Mesendoderm (in vitro differentiated cells): Measurements from ENCODE around the gene CEP295NL.

ENCODE experiments used
- DNase-seq: peaks from one replicate; pipeline ENCODE4 v3.0.0; 2013
- H2AK5ac ChIP-seq: 2 replicates; pipeline ENCODE4 v1.6.1; 2013; ENCODE audit warnings: low read length, inconsistent platforms
- H2BK120ac ChIP-seq: 2 replicates; pipeline ENCODE4 v1.6.1; 2013; ENCODE audit warnings: low read depth, mild to moderate bottlenecking, low read length, moderate library complexity, mixed read lengths
- H2BK15ac ChIP-seq: replicated peaks from 2 replicates; pipeline ENCODE4 v1.6.1; 2013; ENCODE audit warnings: low read depth, mild to moderate bottlenecking, moderate library complexity
- H2BK5ac ChIP-seq: 2 replicates; pipeline ENCODE4 v1.6.1; 2013; ENCODE audit warnings: low read length, inconsistent platforms
- H3K18ac ChIP-seq: 2 replicates; pipeline ENCODE4 v1.6.1; 2013; ENCODE audit warnings: mild to moderate bottlenecking, low read length, mixed read lengths
- H3K23ac ChIP-seq: one replicate; pipeline ENCODE4 v1.6.1; 2013; ENCODE audit warnings: low read length
- H3K27ac ChIP-seq: 2 replicates; pipeline ENCODE4 v1.5.1; 2013; ENCODE audit warnings: low read depth, mild to moderate bottlenecking, inconsistent platforms, low read length, moderate library complexity
- H3K27me3 ChIP-seq: 2 replicates; pipeline ENCODE4 v1.6.1; 2013; ENCODE audit warnings: low read length, control low read depth, mild to moderate bottlenecking, inconsistent platforms; ENCODE audit not compliant: insufficient read depth, poor library complexity
- H3K36me3 ChIP-seq: 2 replicates; pipeline ENCODE4 v1.6.1; 2013; ENCODE audit warnings: low read length, inconsistent platforms; ENCODE audit not compliant: control insufficient read depth, insufficient read depth
- H3K4ac ChIP-seq: one replicate; pipeline ENCODE4 v1.6.1; 2013; ENCODE audit warnings: low read depth, mild to moderate bottlenecking, low read length, moderate library complexity
- H3K4me1 ChIP-seq: 2 replicates; pipeline ENCODE4 v1.6.1; 2013; ENCODE audit warnings: low read depth, low read length, inconsistent platforms; ENCODE audit not compliant: control insufficient read depth
- H3K4me2 ChIP-seq: 2 replicates; pipeline ENCODE4 v1.6.1; 2013; ENCODE audit warnings: low read length
- H3K4me3 ChIP-seq: 2 replicates; pipeline ENCODE4 v1.5.1; 2013; ENCODE audit warnings: mild to moderate bottlenecking, low read length
- H3K56ac ChIP-seq: one replicate; pipeline ENCODE4 v1.6.1; 2013; ENCODE audit warnings: low read length
- H3K79me1 ChIP-seq: 2 replicates; pipeline ENCODE4 v1.6.1; 2013; ENCODE audit warnings: low read length, inconsistent platforms
- H3K79me2 ChIP-seq: 2 replicates; pipeline ENCODE4 v1.6.1; 2013; ENCODE audit warnings: mild to moderate bottlenecking, low read length; ENCODE audit not compliant: control insufficient read depth, insufficient read depth
- H3K9ac ChIP-seq: 2 replicates; pipeline ENCODE4 v1.6.1; 2013; ENCODE audit warnings: low read length, inconsistent platforms
- H4K5ac ChIP-seq: one replicate; pipeline ENCODE4 v1.6.1; 2013; ENCODE audit warnings: low read length
- H4K8ac ChIP-seq: one replicate; pipeline ENCODE4 v1.6.1; 2013; ENCODE audit warnings: low read depth, mild to moderate bottlenecking, control low read depth, low read length, moderate library complexity
- WGBS: extraction: QIAGEN DNeasy Blood & Tissue Kit; methylation state at CpG from one replicate; pipeline ENCODE4 v1.1.7; 2013; ENCODE audit warnings: low lambda C conversion rate, missing lambda C conversion rate; ENCODE audit not compliant: insufficient coverage; ENCODE audit errors: extremely low coverage; 5-methylcytosine and 5-hydroxymethylcytosine counted together

Gene CEP295NL

DNA sequence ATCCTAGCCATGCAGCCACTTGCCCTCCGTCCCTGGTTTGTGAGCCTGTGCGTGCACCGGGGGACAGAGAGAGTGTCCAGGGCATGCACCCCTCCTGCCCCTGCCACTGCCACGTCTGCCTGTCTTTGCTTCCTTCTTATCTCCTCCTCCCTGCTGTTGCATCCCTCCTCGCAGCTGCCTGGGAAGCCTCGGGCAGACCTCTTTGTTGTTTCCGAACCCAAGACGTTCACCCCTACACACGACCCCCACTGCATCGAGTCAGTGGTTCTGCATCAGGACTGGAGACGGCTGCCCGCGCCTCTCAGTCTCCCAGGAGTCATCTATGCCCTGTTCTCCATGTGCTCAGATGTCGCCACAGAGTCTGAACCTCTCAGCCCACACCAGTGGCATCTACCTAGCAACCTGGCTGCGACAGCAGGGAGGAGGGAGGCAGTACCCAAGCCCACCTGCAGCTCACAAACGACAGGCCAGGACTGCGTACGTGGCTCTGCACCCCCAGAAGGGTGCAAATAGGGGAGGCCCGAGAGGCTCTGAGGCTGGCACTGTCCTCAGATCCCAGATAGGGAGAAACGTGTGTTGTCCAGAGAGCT, 17.0 kb upstream of the CEP295NL start:
- peaks cover 11% of the 10 kb centered on the region for H3K79me1 ChIP-seq
- H3K56ac ChIP-seq: peak overlapping the region; percentile 42
- H2BK5ac ChIP-seq: no peak overlapping the region
- no peak overlapping the region for H4K8ac ChIP-seq
- H3K4me2 ChIP-seq: no peak overlapping the region
- no peak overlapping the region for H2BK15ac ChIP-seq
- DNase-seq: no peak
- H3K4me3 ChIP-seq: no peak overlapping the region
- H2BK120ac ChIP-seq: no peak overlapping the region
- H4K5ac ChIP-seq: no peak overlapping the region
- H3K27ac ChIP-seq: no peak overlapping the region
- peak overlapping the region; percentile 66 for H3K23ac ChIP-seq
- WGBS: no CpG with 5 or more reads among the region's 20 CpGs
- H3K27me3 ChIP-seq: no peaks in the 10 kb centered on the region
- peaks cover 4% of the 10 kb centered on the region for H3K79me2 ChIP-seq
- no peak overlapping the region for H3K4ac ChIP-seq
- peaks cover 6% of the 10 kb centered on the region for H3K4me1 ChIP-seq
- no peak overlapping the region for H3K9ac ChIP-seq
- no peaks in the 10 kb centered on the region for H3K36me3 ChIP-seq
- no peak overlapping the region for H2AK5ac ChIP-seq
- no peak overlapping the region for H3K18ac ChIP-seq

DNA sequence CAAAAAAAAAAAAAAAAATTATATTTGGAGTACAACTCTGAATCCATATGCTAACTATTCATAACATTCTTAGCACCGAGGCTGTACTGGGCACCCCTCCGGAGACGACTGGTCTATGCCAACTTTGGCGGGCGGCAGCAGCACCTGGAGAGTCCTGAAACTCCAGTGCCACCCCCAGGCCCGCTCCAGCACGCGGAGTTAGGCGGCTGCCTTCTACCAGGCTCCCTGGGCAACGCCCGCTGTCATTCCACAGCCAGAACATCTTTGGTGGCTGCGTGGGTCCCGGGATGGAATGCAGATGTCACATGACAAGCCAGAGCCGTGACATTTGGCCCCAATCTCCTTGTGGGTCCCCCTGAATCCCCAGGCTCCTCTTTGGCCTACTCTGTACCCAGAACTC, 16.0 kb upstream of the CEP295NL start:
- no peaks in the 10 kb centered on the region for H3K36me3 ChIP-seq
- no peak overlapping the region for H3K56ac ChIP-seq
- H4K5ac ChIP-seq: no peak overlapping the region
- no peak overlapping the region for H2BK15ac ChIP-seq
- no peak overlapping the region for H3K4ac ChIP-seq
- peaks cover 6% of the 10 kb centered on the region for H3K4me1 ChIP-seq
- H3K79me2 ChIP-seq: peaks cover 4% of the 10 kb centered on the region
- no peak overlapping the region for H3K4me3 ChIP-seq
- H3K27me3 ChIP-seq: no peaks in the 10 kb centered on the region
- H3K79me1 ChIP-seq: peaks cover 11% of the 10 kb centered on the region
- no peak overlapping the region for H2AK5ac ChIP-seq
- no peak overlapping the region for H2BK5ac ChIP-seq
- H3K27ac ChIP-seq: no peak overlapping the region
- H3K18ac ChIP-seq: no peak overlapping the region
- H3K23ac ChIP-seq: no peak overlapping the region
- no peak overlapping the region for H2BK120ac ChIP-seq
- no peak overlapping the region for H3K4me2 ChIP-seq
- no peak for DNase-seq
- WGBS: no CpG with 5 or more reads among the region's 14 CpGs
- no peak overlapping the region for H4K8ac ChIP-seq
- no peak overlapping the region for H3K9ac ChIP-seq

DNA sequence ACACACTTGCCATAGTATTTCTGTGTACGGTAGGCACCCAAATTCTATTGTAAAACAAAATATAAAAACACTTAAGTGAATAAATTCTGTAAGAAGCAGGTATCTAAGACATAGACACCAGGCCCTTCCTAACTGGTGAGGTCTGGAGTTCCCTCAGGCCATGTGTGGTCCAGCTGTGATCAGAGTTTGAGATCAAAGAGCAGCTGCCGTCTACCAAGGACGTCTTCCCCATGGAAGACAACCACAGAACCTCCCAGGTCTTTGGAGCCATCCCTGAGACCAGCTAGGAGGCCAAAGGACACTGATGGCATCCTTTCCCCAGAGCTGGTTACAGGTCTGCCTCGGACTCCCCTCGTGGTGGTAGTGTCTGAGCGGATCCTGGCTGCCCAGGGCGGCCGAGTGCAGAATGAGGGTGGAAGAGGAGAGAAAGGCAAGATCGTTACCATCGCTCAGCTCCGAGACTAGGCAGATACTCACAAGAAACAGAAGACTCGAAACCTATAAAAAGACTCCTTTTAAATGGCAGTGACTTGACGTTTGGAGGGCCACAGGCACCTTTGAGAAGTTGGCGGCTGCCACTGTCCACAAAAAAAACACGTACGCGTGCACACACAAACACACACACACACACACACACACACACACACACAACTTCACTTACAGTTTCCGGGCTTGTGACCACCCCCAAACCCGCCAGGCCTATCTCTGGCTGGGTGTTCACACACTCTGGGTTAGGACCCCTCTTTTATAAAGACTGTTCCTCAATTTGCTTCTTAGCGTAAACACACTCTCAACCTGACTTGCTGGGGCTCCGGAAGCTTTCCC, 14.7 kb upstream of the CEP295NL start:
- H3K23ac ChIP-seq: no peak overlapping the region
- H3K79me1 ChIP-seq: peaks cover 9% of the 10 kb centered on the region

DNA sequence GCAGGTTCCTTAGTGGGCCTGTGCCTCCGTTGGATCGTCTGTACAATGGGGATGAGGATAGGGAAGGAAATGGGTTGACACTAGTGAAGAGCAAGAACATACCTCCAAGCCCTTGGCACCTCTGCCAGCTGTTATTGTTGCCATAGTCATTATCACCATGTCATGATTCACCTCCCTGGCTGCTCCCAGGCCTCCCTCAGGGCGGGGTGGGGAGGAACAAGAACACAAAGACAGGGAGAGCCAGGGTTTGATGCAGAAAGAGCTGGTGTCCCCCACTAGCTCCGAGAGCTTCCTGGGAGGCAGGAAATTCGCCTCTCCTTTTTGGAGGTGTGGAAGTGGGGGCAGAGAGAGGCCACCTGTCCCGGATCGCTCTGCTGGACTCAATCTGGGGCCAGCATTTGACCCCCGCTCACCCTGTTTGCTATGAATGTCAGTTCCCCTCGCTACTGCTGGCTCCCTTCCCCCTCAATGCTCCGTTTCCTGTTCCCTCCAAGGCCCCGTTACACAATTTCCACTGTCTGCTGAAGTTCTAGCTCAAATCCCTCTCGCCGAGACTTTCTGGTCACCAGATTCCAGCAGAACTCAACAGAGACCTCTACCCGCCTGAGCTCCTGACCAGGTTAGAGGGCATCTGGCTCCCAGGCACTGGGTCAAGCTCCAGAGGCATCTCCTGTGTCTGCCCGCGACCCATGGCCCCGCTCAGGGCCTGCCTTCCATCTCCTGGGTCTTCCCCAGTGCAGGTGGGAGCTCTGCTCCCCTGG, 13.1 kb upstream of the CEP295NL start:
- H3K4me2 ChIP-seq: no peak overlapping the region
- H3K27ac ChIP-seq: no peak overlapping the region
- no peak overlapping the region for H3K23ac ChIP-seq
- peaks cover 8% of the 10 kb centered on the region for H3K79me1 ChIP-seq
- no peak overlapping the region for H2BK5ac ChIP-seq
- H3K79me2 ChIP-seq: peaks cover 1% of the 10 kb centered on the region
- peaks cover 6% of the 10 kb centered on the region for H3K4me1 ChIP-seq
- no CpG with 5 or more reads among the region's 17 CpGs for WGBS
- H2BK15ac ChIP-seq: no peak overlapping the region
- H2BK120ac ChIP-seq: no peak overlapping the region
- H4K8ac ChIP-seq: no peak overlapping the region
- H4K5ac ChIP-seq: no peak overlapping the region
- no peak overlapping the region for H3K4me3 ChIP-seq
- H3K36me3 ChIP-seq: no peaks in the 10 kb centered on the region
- no peaks in the 10 kb centered on the region for H3K27me3 ChIP-seq
- no peak overlapping the region for H2AK5ac ChIP-seq
- no peak overlapping the region for H3K9ac ChIP-seq
- H3K56ac ChIP-seq: peak overlapping the region; percentile 12
- no peak overlapping the region for H3K18ac ChIP-seq
- no peak overlapping the region for H3K4ac ChIP-seq
- peak; percentile 57 for DNase-seq

More for the DNA sequence above, 14.7 kb upstream of the CEP295NL start:
- Histone ChIP-seq H3K4me2 (no peak overlapping the region), H3K27me3 (no peaks in the 10 kb centered on the region), H3K4me1 (peaks cover 6% of the 10 kb centered on the region), H3K36me3 (no peaks in the 10 kb centered on the region), H4K5ac (no peak overlapping the region), H2AK5ac (no peak overlapping the region), H3K79me2 (peaks cover 4% of the 10 kb centered on the region), H2BK5ac (no peak overlapping the region), H2BK15ac (no peak overlapping the region), H3K27ac (no peak overlapping the region), H3K56ac (no peak overlapping the region), H3K18ac (no peak overlapping the region), H3K4ac (no peak overlapping the region), H3K9ac (no peak overlapping the region), H2BK120ac (no peak overlapping the region), H3K4me3 (no peak overlapping the region), H4K8ac (no peak overlapping the region)
- no peak for DNase-seq
- WGBS: no CpG with 5 or more reads among the region's 21 CpGs

DNA sequence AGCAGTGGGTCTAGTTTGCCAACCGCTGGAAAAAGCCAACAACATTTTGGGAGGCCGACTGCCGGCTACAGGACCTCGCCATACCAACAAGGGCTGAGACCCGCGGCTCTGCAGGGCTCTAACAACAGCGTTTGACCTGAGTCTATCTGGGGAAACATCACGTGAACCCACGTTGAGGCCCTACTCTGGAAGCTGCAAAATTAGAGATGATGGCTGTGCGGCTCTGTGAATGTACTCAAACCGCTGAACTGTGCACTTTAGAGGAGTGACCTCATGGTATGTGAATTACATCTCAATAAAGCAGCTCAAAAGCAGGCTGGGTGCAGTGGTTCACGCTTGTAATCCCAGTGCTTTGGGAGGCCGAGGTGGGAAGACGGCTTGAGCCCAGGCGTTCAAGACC, 10.1 kb upstream of the CEP295NL start:
- Histone ChIP-seq H2BK15ac (no peak overlapping the region), H3K23ac (no peak overlapping the region), H3K4me3 (no peak overlapping the region), H4K5ac (no peak overlapping the region), H3K4ac (no peak overlapping the region), H3K4me1 (peaks cover 6% of the 10 kb centered on the region), H3K4me2 (no peak overlapping the region), H3K56ac (no peak overlapping the region), H4K8ac (no peak overlapping the region), H3K9ac (no peak overlapping the region), H2BK5ac (no peak overlapping the region), H2AK5ac (no peak overlapping the region), H3K79me2 (no peaks in the 10 kb centered on the region), H3K27me3 (no peaks in the 10 kb centered on the region), H3K27ac (no peak overlapping the region), H2BK120ac (no peak overlapping the region), H3K36me3 (no peaks in the 10 kb centered on the region), H3K79me1 (peaks cover 5% of the 10 kb centered on the region), H3K18ac (no peak overlapping the region)
- no peak for DNase-seq
- WGBS: no CpG with 5 or more reads among the region's 15 CpGs
